SK-N-SH (cell line): Measurements from ENCODE around the gene GRIN2A.

Experiments
- CHD2 ChIP-seq: fragments of 150-350 bp; IDR thresholded peaks from 2 replicates; pipeline ENCODE4 v1.6.1; 2018; ENCODE audit warnings: low read length; ENCODE audit not compliant: partially characterized antibody
- ELF1 ChIP-seq: IDR thresholded peaks from 2 replicates; pipeline ENCODE4 v1.4.0; 2012
- EP300 ChIP-seq, 2 experiments: IDR thresholded peaks; 2 replicates each; pipeline versions ENCODE4 v1.4.0 to v1.6.1; 2012; ENCODE audit warnings: borderline replicate concordance in 1 of 2, low read depth in 1 of 2, low read length in 1 of 2
- EZH2phosphoT487 ChIP-seq: fragments of 200-600 bp; sonication (generic); IDR thresholded peaks from 2 replicates; pipeline ENCODE4 v1.6.1; 2017; ENCODE audit warnings: low read depth, mixed run types, mild to moderate bottlenecking, antibody characterized with exemption, moderate library complexity, borderline replicate concordance
- POLR2AphosphoS5 ChIP-seq: IDR thresholded peaks from 2 replicates; pipeline ENCODE4 v1.6.1; 2012; ENCODE audit warnings: low read depth, low read length
- RAD21 ChIP-seq: IDR thresholded peaks from 2 replicates; pipeline ENCODE4 v1.6.1; 2012; ENCODE audit warnings: mild to moderate bottlenecking, low read length
- TEAD4 ChIP-seq: IDR thresholded peaks from 2 replicates; pipeline ENCODE4 v1.4.0; 2012; ENCODE audit warnings: mild to moderate bottlenecking, borderline replicate concordance; ENCODE audit not compliant: insufficient read depth
- TF ChIP-seq, protein P1 (sequence below): fragments of 200-600 bp; sonication (generic); IDR thresholded peaks from 2 replicates; pipeline ENCODE4 v1.6.1; 2017; ENCODE audit warnings: antibody characterized with exemption, mild to moderate bottlenecking, moderate library complexity
- TF ChIP-seq, protein P2 (sequence below): IDR thresholded peaks from 2 replicates; pipeline ENCODE4 v1.6.1; 2012; ENCODE audit warnings: mild to moderate bottlenecking, low read depth, low read length, moderate library complexity

DNA sequence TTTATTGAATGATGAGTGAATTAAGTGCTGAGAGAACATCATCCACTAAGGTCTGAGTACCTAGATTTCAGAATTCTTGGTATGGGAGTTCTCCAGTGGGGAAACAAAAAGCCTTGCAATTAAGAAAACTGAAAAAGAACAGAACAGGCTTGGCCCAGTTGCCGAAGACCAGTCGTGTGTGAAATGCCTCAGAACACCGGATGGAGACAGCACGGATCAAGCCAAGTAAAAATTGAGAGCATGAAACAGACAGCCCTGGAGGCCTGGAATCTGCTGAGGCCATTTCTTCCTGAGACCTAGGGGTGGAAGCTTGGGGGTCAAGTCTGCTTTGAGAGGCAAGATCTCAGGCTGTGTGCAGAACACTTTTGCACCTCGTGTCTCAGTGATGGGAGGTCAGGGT, 43.3 kb downstream of the GRIN2A start:
- TF ChIP-seq ELF1: no peak
- TF ChIP-seq, protein P1, sequence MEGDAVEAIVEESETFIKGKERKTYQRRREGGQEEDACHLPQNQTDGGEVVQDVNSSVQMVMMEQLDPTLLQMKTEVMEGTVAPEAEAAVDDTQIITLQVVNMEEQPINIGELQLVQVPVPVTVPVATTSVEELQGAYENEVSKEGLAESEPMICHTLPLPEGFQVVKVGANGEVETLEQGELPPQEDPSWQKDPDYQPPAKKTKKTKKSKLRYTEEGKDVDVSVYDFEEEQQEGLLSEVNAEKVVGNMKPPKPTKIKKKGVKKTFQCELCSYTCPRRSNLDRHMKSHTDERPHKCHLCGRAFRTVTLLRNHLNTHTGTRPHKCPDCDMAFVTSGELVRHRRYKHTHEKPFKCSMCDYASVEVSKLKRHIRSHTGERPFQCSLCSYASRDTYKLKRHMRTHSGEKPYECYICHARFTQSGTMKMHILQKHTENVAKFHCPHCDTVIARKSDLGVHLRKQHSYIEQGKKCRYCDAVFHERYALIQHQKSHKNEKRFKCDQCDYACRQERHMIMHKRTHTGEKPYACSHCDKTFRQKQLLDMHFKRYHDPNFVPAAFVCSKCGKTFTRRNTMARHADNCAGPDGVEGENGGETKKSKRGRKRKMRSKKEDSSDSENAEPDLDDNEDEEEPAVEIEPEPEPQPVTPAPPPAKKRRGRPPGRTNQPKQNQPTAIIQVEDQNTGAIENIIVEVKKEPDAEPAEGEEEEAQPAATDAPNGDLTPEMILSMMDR: no peak
- no peak for TF ChIP-seq EP300 (IDR thresholded peaks at IDR 0.05; ENCODE audit: borderline replicate concordance in 1 of 2, low read depth in 1 of 2, low read length in 1 of 2)
- no peak for TF ChIP-seq EZH2phosphoT487
- no peak for TF ChIP-seq TEAD4
- TF ChIP-seq, protein P2, sequence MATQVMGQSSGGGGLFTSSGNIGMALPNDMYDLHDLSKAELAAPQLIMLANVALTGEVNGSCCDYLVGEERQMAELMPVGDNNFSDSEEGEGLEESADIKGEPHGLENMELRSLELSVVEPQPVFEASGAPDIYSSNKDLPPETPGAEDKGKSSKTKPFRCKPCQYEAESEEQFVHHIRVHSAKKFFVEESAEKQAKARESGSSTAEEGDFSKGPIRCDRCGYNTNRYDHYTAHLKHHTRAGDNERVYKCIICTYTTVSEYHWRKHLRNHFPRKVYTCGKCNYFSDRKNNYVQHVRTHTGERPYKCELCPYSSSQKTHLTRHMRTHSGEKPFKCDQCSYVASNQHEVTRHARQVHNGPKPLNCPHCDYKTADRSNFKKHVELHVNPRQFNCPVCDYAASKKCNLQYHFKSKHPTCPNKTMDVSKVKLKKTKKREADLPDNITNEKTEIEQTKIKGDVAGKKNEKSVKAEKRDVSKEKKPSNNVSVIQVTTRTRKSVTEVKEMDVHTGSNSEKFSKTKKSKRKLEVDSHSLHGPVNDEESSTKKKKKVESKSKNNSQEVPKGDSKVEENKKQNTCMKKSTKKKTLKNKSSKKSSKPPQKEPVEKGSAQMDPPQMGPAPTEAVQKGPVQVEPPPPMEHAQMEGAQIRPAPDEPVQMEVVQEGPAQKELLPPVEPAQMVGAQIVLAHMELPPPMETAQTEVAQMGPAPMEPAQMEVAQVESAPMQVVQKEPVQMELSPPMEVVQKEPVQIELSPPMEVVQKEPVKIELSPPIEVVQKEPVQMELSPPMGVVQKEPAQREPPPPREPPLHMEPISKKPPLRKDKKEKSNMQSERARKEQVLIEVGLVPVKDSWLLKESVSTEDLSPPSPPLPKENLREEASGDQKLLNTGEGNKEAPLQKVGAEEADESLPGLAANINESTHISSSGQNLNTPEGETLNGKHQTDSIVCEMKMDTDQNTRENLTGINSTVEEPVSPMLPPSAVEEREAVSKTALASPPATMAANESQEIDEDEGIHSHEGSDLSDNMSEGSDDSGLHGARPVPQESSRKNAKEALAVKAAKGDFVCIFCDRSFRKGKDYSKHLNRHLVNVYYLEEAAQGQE: no peak
- no peak for TF ChIP-seq POLR2AphosphoS5
- TF ChIP-seq CHD2: no peak
- no peak for TF ChIP-seq RAD21
